WTC11 (cell line): ENCODE measurements around the gene ZNF48. TPM values are rescaled to one million over a fixed set of nuclear protein-coding genes. Genes with fewer than 3 reads are reported as not detected.

ENCODE experiments used
- ATAC-seq: fragments of 200-7000 bp; cut with Tn5 transposase; 2 replicates; pipeline ENCODE4 v1.10.0; 2021; ENCODE audit warnings: mild to moderate bottlenecking, moderate library complexity
- CTCF ChIA-PET: fragments of 300-600 bp; sonication (Branson Sonifier 250); formaldehyde crosslinking; loops from one replicate; lab custom pipeline; 2021; ENCODE audit warnings: antibody characterized with exemption; lab: Charles Lee
- POLR2A ChIA-PET: fragments of 350-600 bp; sonication (Branson Sonifier 250); formaldehyde crosslinking; loops from one replicate; lab custom pipeline; 2021; ENCODE audit warnings: antibody characterized with exemption; lab: Charles Lee
- DNase-seq: peaks from one replicate; pipeline ENCODE4 v3.0.0; 2021; ENCODE audit warnings: low spot score
- H3K27ac Mint-ChIP-seq: 2 replicates; pipeline ENCODE4 v1.8.0; 2021; ENCODE audit warnings: mixed read lengths
- H3K27me3 Mint-ChIP-seq: 2 replicates; pipeline ENCODE4 v1.8.0; 2021; ENCODE audit warnings: low read depth, mild to moderate bottlenecking, moderate library complexity, mixed read lengths
- H3K36me3 Mint-ChIP-seq: 2 replicates; pipeline ENCODE4 v1.8.0; 2021; ENCODE audit warnings: mixed read lengths
- H3K4me1 Mint-ChIP-seq: 2 replicates; pipeline ENCODE4 v1.8.0; 2022; ENCODE audit warnings: mixed read lengths
- H3K4me3 Mint-ChIP-seq: 2 replicates; pipeline ENCODE4 v1.8.0; 2021; ENCODE audit warnings: mild to moderate bottlenecking, moderate library complexity, mixed read lengths
- H3K9me3 Mint-ChIP-seq: 2 replicates; pipeline ENCODE4 v1.8.0; 2021; ENCODE audit warnings: mixed read lengths
- GABPB1 ChIP-seq: sonication (generic); formaldehyde crosslinking; IDR thresholded peaks from 2 replicates; pipeline ENCODE4 v1.8.1; 2023; ENCODE audit warnings: mild to moderate bottlenecking, missing genetic modification reagents
- GTF2I ChIP-seq: fragments of 250-450 bp; sonication (Bioruptor Pico); conservative IDR thresholded peaks from 2 replicates; pipeline ENCODE4 v1.4.0; 2021; ENCODE audit warnings: mild to moderate bottlenecking
- HMGA2 ChIP-seq: fragments of 250-450 bp; sonication (Bioruptor Pico); IDR thresholded peaks from 2 replicates; pipeline ENCODE4 v1.4.0; 2021; ENCODE audit warnings: mild to moderate bottlenecking, moderate library complexity
- MXD4 ChIP-seq: fragments of 250-450 bp; sonication (Bioruptor Pico); IDR thresholded peaks from 2 replicates; pipeline ENCODE4 v1.8.0; 2021; ENCODE audit warnings: mild to moderate bottlenecking, moderate library complexity, borderline replicate concordance
- RORB ChIP-seq: fragments of 250-450 bp; sonication (Bioruptor Pico); IDR thresholded peaks from 2 replicates; pipeline ENCODE4 v1.9.0; 2021; ENCODE audit warnings: mild to moderate bottlenecking
- TEAD1 ChIP-seq: sonication (generic); formaldehyde crosslinking; IDR thresholded peaks from 2 replicates; pipeline ENCODE4 v1.8.0; 2022; ENCODE audit warnings: mild to moderate bottlenecking, missing genetic modification reagents
- TP53 ChIP-seq: sonication (generic); formaldehyde crosslinking; IDR thresholded peaks from 2 replicates; pipeline ENCODE4 v1.8.1; 2023; ENCODE audit warnings: mild to moderate bottlenecking, missing genetic modification reagents
- ZBTB21 ChIP-seq: sonication (generic); formaldehyde crosslinking; IDR thresholded peaks from 2 replicates; pipeline ENCODE4 v1.8.1; 2023; ENCODE audit warnings: mild to moderate bottlenecking, missing genetic modification reagents, borderline replicate concordance
- ZNF121 ChIP-seq: sonication (generic); formaldehyde crosslinking; IDR thresholded peaks from 2 replicates; pipeline ENCODE4 v1.8.0; 2023; ENCODE audit warnings: missing genetic modification reagents
- ZNF138 ChIP-seq: sonication (generic); formaldehyde crosslinking; conservative IDR thresholded peaks from 2 replicates; pipeline ENCODE4 v1.8.1; 2022; ENCODE audit warnings: mild to moderate bottlenecking, moderate library complexity, missing genetic modification reagents
- ZNF263 ChIP-seq: sonication (generic); formaldehyde crosslinking; IDR thresholded peaks from 2 replicates; pipeline ENCODE4 v1.8.1; 2022; ENCODE audit warnings: low read depth, mild to moderate bottlenecking, moderate library complexity, missing genetic modification reagents
- ZNF281 ChIP-seq: sonication (generic); formaldehyde crosslinking; IDR thresholded peaks from 2 replicates; pipeline ENCODE4 v1.8.0; 2023; ENCODE audit warnings: mild to moderate bottlenecking, missing genetic modification reagents
- ZNF396 ChIP-seq: fragments of 250-450 bp; sonication (Bioruptor Pico); IDR thresholded peaks from 2 replicates; pipeline ENCODE4 v1.8.0; 2021; ENCODE audit warnings: mild to moderate bottlenecking, moderate library complexity, borderline replicate concordance
- ZNF425 ChIP-seq: fragments of 250-450 bp; sonication (Bioruptor Pico); conservative IDR thresholded peaks from 2 replicates; pipeline ENCODE4 v1.9.0; 2021; ENCODE audit warnings: mild to moderate bottlenecking
- ZSCAN18 ChIP-seq: fragments of 250-450 bp; sonication (Bioruptor Pico); IDR thresholded peaks from 2 replicates; pipeline ENCODE4 v2.1.2; 2022; ENCODE audit warnings: mild to moderate bottlenecking, moderate library complexity
- total RNA-seq: library from RNA; stranded (reverse); gene quantifications from 3 replicates; pipeline ENCODE4 v1.2.3, GENCODE V29; 2021
- TF ChIP-seq, protein P1 (sequence below): sonication (generic); formaldehyde crosslinking; IDR thresholded peaks from 2 replicates; pipeline ENCODE4 v1.8.1; 2022; ENCODE audit warnings: low read depth, mild to moderate bottlenecking, moderate library complexity, missing genetic modification reagents, borderline replicate concordance
- TF ChIP-seq, protein P2 (sequence below): sonication (generic); formaldehyde crosslinking; IDR thresholded peaks from 2 replicates; pipeline ENCODE4 v1.8.1; 2023; ENCODE audit warnings: mild to moderate bottlenecking, missing genetic modification reagents
- TF ChIP-seq, protein P3 (sequence below): fragments of 250-450 bp; sonication (Bioruptor Pico); IDR thresholded peaks from 2 replicates; pipeline ENCODE4 v1.9.0; 2021; ENCODE audit warnings: mild to moderate bottlenecking
- TF ChIP-seq, protein P4 (sequence below): sonication (generic); formaldehyde crosslinking; IDR thresholded peaks from 2 replicates; pipeline ENCODE4 v1.8.1; 2023; ENCODE audit warnings: mild to moderate bottlenecking, moderate library complexity, missing genetic modification reagents

The ZNF48 gene
- total RNA-seq, 1 experiment from 2014 or later, result 39.3 TPM

DNA sequence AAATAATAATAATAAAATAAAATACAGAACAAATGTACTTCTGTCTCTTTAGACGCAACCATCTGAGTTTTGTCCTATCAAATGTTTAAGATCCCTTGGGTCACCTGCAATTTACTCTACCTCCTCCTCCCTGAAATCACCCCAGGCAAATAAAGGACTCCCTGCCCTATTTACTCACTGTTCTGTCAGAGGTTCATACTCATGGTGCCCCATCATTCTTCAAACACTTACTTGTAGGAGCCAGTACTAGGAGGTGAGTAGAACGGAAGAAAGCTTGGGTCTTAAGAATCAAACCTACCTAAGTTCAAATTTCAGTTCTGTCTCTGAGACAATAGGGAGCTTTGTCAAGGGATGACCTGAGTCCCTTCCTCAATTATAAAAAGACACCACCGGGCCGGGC, 28.7 kb upstream of the ZNF48 start (continued):
- TF ChIP-seq, protein P1, sequence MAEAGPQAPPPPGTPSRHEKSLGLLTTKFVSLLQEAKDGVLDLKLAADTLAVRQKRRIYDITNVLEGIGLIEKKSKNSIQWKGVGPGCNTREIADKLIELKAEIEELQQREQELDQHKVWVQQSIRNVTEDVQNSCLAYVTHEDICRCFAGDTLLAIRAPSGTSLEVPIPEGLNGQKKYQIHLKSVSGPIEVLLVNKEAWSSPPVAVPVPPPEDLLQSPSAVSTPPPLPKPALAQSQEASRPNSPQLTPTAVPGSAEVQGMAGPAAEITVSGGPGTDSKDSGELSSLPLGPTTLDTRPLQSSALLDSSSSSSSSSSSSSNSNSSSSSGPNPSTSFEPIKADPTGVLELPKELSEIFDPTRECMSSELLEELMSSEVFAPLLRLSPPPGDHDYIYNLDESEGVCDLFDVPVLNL, result no peak
- TF ChIP-seq ZNF396 (CRISPR knock-in tag) (no peak), RORB (CRISPR knock-in tag) (no peak), MXD4 (CRISPR knock-in tag) (no peak), GTF2I (no peak), GABPB1 (CRISPR knock-in tag) (no peak), ZNF263 (CRISPR knock-in tag) (no peak), ZNF138 (CRISPR knock-in tag) (no peak)
- TF ChIP-seq, protein P2, sequence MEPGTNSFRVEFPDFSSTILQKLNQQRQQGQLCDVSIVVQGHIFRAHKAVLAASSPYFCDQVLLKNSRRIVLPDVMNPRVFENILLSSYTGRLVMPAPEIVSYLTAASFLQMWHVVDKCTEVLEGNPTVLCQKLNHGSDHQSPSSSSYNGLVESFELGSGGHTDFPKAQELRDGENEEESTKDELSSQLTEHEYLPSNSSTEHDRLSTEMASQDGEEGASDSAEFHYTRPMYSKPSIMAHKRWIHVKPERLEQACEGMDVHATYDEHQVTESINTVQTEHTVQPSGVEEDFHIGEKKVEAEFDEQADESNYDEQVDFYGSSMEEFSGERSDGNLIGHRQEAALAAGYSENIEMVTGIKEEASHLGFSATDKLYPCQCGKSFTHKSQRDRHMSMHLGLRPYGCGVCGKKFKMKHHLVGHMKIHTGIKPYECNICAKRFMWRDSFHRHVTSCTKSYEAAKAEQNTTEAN, result no peak

DNA sequence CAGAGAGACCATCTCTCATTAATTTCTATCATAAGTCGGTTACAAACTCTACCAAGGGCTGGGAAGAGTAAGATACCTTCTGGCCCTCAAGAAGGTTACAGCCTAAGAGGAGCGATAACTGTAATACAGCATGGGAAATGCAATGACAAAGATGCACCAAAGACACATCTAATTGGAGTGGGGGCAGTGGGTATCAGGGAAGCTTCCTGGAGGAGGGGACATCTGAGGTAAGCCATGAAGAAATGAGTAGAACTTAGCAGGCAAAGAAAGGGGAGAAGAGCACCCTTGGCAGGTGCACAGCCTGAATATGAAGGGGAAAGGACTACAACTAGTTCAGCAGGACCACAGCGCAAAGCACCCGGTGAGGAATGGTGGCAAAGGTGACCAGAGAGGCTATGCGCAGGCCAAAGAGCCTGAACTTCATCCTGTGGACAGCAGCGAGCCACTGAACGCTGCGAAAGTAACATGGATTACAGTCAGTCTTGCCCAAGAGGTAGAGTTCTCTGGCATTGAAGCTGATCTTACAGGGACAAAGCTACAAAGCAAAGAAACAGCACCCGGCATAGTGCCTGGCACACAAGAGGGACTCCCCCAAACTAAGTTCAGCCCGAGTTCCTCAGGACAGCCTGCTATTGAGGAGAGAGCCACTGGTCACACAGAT, 27.7 kb upstream of the ZNF48 start:
- POLR2A ChIA-PET, result no interaction called here
- CTCF ChIA-PET, result no interaction called here
- peak overlapping the region; percentile 80 for H3K4me3 Mint-ChIP-seq
- no peaks in the 10 kb centered on the region for H3K27me3 Mint-ChIP-seq
- no peak for ATAC-seq
- H3K27ac Mint-ChIP-seq, result no peak overlapping the region
- TF ChIP-seq TP53 (CRISPR knock-in tag), result no peak
- no peaks in the 10 kb centered on the region for H3K9me3 Mint-ChIP-seq
- no peak for DNase-seq
- peaks cover 34% of the 10 kb centered on the region for H3K4me1 Mint-ChIP-seq
- H3K36me3 Mint-ChIP-seq, result peaks cover 16% of the 10 kb centered on the region

DNA sequence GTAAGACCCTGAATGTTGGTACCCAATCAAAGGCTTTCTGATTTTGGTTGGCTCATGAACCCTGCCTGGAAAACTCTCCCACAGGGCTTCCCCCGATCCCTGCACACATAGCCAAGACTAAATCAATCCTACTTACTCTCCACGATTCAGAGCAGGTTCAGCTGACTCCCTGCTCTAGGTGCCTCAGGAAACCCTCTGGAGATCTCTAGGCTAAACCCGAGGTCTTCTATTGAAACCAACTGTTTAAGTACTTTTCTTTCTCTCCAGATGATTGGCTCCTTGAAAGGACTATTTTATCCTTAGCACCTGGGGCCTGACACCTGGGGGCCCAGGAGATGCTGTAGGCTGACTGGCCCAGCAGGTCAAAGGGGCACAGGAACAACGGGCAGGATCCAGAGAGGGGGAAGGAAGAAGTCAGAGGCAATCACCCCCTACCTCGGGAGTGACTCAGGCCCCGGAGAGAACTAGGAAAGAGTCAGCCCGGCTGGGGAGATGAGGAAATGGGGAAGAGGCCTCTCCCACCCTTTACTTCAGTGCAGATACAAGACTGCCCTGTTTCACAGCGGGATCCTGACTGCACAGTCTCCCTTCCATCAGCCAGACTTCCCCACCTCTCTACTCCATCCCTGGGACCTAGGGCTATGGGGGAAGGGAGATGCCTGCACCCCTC, 27.0 kb upstream of the ZNF48 start:
- POLR2A ChIA-PET, result no interaction called here
- Mint-ChIP-seq H3K9me3 (no peaks in the 10 kb centered on the region), H3K4me1 (peaks cover 34% of the 10 kb centered on the region), H3K27ac (peak overlapping the region; percentile 84; the same call in 1 of the 2 replicates), H3K27me3 (no peaks in the 10 kb centered on the region), H3K4me3 (peak overlapping the region; percentile 80), H3K36me3 (peaks cover 12% of the 10 kb centered on the region)
- ATAC-seq (no peak), DNase-seq (no peak)
- CTCF ChIA-PET, result interaction anchor here (1.1 to 3.9 kb wide), 6 partner anchors 10 to 276 kb away, joined by 3 to 47 read pairs (median 4); partner anchors contain the start of gene ZNF771
- TF ChIP-seq ZSCAN18 (CRISPR knock-in tag), result no peak
- no peak for TF ChIP-seq ZNF281 (CRISPR knock-in tag)
- no peak for TF ChIP-seq HMGA2 (CRISPR knock-in tag)
- no peak for TF ChIP-seq ZNF425 (CRISPR knock-in tag)
- TF ChIP-seq, protein P3, sequence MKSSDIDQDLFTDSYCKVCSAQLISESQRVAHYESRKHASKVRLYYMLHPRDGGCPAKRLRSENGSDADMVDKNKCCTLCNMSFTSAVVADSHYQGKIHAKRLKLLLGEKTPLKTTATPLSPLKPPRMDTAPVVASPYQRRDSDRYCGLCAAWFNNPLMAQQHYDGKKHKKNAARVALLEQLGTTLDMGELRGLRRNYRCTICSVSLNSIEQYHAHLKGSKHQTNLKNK (CRISPR knock-in tag), result no peak
- no peak for TF ChIP-seq ZBTB21 (CRISPR knock-in tag)
- no peak for TF ChIP-seq ZNF121 (CRISPR knock-in tag)
- no peak for TF ChIP-seq TEAD1
- TF ChIP-seq GABPB1 (CRISPR knock-in tag), result no peak
- TF ChIP-seq, protein P4, sequence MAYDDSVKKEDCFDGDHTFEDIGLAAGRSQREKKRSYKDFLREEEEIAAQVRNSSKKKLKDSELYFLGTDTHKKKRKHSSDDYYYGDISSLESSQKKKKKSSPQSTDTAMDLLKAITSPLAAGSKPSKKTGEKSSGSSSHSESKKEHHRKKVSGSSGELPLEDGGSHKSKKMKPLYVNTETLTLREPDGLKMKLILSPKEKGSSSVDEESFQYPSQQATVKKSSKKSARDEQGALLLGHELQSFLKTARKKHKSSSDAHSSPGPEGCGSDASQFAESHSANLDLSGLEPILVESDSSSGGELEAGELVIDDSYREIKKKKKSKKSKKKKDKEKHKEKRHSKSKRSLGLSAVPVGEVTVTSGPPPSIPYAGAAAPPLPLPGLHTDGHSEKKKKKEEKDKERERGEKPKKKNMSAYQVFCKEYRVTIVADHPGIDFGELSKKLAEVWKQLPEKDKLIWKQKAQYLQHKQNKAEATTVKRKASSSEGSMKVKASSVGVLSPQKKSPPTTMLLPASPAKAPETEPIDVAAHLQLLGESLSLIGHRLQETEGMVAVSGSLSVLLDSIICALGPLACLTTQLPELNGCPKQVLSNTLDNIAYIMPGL (CRISPR knock-in tag), result no peak
